Aorta (tissue), 5 donors: ENCODE measurements around the gene TMEM25. TPM values are rescaled to one million over a fixed set of nuclear protein-coding genes. Genes with fewer than 3 reads are reported as not detected.
"Not testable (repeated sequence)": the region's sequence is repeated elsewhere in the genome, so short reads cannot be mapped to it uniquely, and the experiment has no call there.

Experiments
- ATAC-seq: fragments of 200-7000 bp; cut with Tn5 transposase; one replicate; pipeline ENCODE4 v1.9.1; 2022; ENCODE audit warnings: moderate library complexity; ENCODE audit not compliant: low FRiP score
- DNase-seq, 2 donors: peaks; one replicate each; pipeline ENCODE4 v3.0.0-alpha.2; 2020
- H3K27ac ChIP-seq, 2 donors: one replicate each; pipeline ENCODE4 v1.5.1; 2013; ENCODE audit warnings: low read length in 2 of 2, mild to moderate bottlenecking in 2 of 2, moderate library complexity in 2 of 2, control low read depth in 1 of 2, inconsistent platforms in 1 of 2, low read depth in 1 of 2
- H3K27me3 ChIP-seq, 2 donors: one replicate each; pipeline ENCODE4 v1.6.1; 2013; ENCODE audit warnings: control low read depth in 1 of 2, low read length in 1 of 2, mild to moderate bottlenecking in 1 of 2, moderate library complexity in 1 of 2; ENCODE audit not compliant: insufficient read depth in 2 of 2, control insufficient read depth in 1 of 2
- H3K36me3 ChIP-seq, 2 donors: one replicate each; pipeline ENCODE4 v1.6.1; 2013; ENCODE audit warnings: control low read depth in 1 of 2, low read length in 1 of 2, mild to moderate bottlenecking in 1 of 2; ENCODE audit not compliant: insufficient read depth in 2 of 2, control insufficient read depth in 1 of 2
- H3K4me1 ChIP-seq, 2 donors: one replicate each; pipeline ENCODE4 v1.6.1; 2013; ENCODE audit warnings: low read length in 2 of 2, control low read depth in 1 of 2, mild to moderate bottlenecking in 1 of 2, moderate library complexity in 1 of 2; ENCODE audit not compliant: insufficient read depth in 2 of 2, control insufficient read depth in 1 of 2
- H3K4me3 ChIP-seq, 2 donors: one replicate each; pipeline ENCODE4 v1.5.1; 2013; ENCODE audit warnings: low read length in 2 of 2, control low read depth in 1 of 2, mild to moderate bottlenecking in 1 of 2
- H3K9me3 ChIP-seq: one replicate; pipeline ENCODE4 v1.6.1; 2013; ENCODE audit warnings: mild to moderate bottlenecking, low read length; ENCODE audit not compliant: control insufficient read depth
- WGBS, 2 donors: extraction: QIAGEN DNeasy Blood & Tissue Kit; methylation state at CpG; one replicate each; pipeline ENCODE4 v1.1.7; 2013; 5-methylcytosine and 5-hydroxymethylcytosine counted together
- intact Hi-C, 2 donors: fragments of 100-400 bp; cut with DNase I; formaldehyde crosslinking; loops; one replicate each; pipeline versions ENCODE4 v1.14.2 to v1.15.0; 2022
- polyA plus RNA-seq, 2 donors: library from polyadenylated mRNA; stranded (reverse); fragments of 200-250 nt; gene quantifications; one replicate each; pipeline ENCODE4 v1.2.3, GENCODE V29; 2013
- total RNA-seq, 2 donors: library from RNA; stranded (reverse); fragmentation: NEBNext Ultra II Directional; extraction: Animal tissue kit (Norgen Biotek cat#: 25700); gene quantifications; one replicate each; pipeline ENCODE4 v1.2.1, GENCODE V29; 2021
- donor health status: healthy with polysubstance abuse.
- donor health status: Bipolar disorder and iron deficiency.
- donor health status: DM: no; HTN: no; CAD: no.
- donor health status: DM: no; HTN: no; CAD: no.
- donor health status: DM: yes; HTN: yes; CAD: no.

TMEM25 gene
- total and polyA plus RNA-seq, 4 donors = 20.7 to 32.2 (median 30.0) TPM

DNA sequence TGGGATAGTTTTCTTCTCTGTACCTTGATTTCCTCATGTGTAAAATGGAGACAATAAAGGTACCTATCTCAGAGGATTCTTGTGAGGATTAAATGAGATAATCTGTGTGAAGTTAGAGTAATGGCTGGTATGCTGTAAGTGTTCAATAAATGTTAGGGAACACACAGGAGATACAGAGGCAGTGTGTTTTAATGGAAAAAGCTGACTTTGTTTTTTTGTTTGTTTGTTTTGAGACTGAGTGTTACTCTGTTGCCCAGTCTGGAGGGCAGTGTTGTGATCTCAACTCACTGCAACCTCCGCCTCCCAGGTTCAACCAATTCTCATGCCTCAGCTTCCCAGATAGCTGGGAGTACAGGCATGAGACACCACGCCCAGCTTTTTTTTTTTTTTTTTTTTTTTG lies 38.7 kb downstream of the TMEM25 start:
- intact Hi-C loops = loop anchor here (5.0 kb wide), 1 partner anchor 38 kb away; the partner anchor contains the start of gene PHLDB1 (in 2 of the 2)
- ATAC-seq (no peak), DNase-seq (no peak)
- Histone ChIP-seq H3K27ac (no peak overlapping the region), H3K4me3 (no peak overlapping the region), H3K36me3 (no peaks in the 10 kb centered on the region), H3K4me1 (no peaks in the 10 kb centered on the region), H3K9me3 (no peaks in the 10 kb centered on the region), H3K27me3 (no peaks in the 10 kb centered on the region)
- 91 to 95% methylated on average over 2 of the region's 2 CpGs for WGBS, 2 donors

DNA sequence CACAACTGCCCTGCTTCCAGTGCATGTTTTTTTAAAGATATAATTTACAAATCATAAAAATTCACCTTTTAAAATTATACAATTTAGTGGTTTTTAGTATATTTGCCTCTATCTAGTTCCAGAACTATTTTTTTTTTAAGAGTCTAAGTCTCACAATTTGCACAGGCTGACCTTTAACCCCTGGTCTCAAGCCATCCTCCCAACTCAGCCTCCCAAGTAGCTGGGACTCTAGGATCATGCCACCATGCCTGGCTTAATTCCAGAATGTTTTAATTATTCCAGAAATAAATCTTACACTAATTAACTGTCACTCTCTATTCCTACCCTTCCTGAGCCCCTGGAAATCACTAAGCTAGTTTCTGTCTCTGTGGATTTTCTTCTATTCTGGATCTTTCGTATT lies 39.8 kb downstream of the TMEM25 start:
- no peak for ATAC-seq
- no peak overlapping the region for H3K27ac ChIP-seq
- WGBS, 2 donors = 94 to 100% methylated on average over 1 of the region's 1 CpG

DNA sequence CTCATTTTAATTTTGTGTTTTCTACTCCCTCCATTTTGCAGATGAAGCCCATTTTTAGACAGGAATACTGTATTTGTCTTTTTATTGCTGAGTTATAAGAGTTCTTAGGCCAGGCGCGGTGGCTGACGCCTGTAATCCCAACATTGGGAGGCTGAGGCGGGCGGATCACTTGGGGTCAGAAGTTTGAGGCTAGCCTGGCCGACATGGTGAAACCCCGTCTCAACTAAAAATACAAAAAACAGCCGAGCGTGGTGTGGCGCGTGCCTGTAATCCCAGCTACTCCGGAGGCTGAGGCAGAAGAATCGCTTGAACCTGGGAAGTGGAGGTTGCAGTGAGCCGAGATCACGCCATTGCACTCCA lies 40.7 kb downstream of the TMEM25 start:
- peak overlapping the region in 1 of 2 donors; percentile 91 for H3K27ac ChIP-seq
- DNase-seq = peak; percentile 55 to 66

More for the DNA sequence above, 39.8 kb downstream of the TMEM25 start:
- Histone ChIP-seq H3K4me3 (no peak overlapping the region), H3K27me3 (no peaks in the 10 kb centered on the region), H3K36me3 (no peaks in the 10 kb centered on the region), H3K9me3 (no peaks in the 10 kb centered on the region), H3K4me1 (no peaks in the 10 kb centered on the region)
- intact Hi-C loops = loop anchor here (5.0 kb wide), 1 partner anchor 37 kb away; the partner anchor contains the start of gene PHLDB1 (in 2 of the 2)
- DNase-seq = no peak

DNA sequence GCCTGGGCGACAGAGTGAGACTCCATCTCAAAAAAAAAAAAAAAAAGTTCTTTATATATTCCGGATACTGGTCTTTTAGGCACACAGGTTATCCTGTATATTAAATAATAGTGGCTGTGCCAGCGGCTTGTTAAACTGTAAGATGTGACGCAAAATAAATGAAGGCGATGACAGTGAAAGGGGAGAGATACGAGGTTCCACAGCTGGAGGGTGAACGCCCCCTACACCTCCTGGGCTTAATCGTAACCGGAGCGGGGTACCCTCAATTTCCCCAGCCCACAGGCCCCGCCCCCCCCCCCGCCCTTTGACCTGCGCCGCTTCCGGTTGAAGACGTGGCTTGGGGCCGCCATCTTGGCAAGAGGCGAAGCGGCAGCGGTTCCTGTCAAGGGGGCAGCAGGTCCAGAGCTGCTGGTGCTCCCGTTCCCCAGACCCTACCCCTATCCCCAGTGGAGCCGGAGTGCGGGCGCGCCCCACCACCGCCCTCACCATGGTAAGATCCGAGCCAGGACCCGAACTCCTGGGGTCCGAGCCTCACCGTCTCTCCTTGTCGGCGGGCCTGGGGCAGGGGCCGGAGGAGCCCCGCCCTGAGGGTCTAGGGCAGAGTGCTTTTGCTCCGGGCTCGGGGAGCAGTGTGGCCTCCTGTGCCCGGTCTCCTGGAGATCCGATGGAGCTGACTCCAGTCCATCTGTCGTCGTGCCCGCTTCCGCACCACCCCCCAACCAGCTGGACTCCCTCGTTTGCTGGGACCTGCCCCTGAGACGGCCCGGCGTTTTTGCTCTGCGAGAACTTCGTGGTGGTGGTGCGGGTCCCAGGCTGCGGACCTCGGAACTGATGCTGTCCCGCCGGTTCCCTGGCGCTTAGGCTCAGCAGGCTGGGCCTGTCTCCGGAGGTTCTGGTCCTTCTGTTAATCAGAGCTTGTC lies 41.3 kb downstream of the TMEM25 start, which contains the start of gene ARCN1:
Gene ARCN1 (plus strand): TSS at position 349 of the 920 bp plus-strand sequence. CDS start 139 bp downstream, at position 488.
- intact Hi-C loops = loop anchor here (5.0 kb wide), 1 partner anchor 35 kb away; the partner anchor contains the start of gene PHLDB1 (in 2 of the 2)

More for the DNA sequence above, 40.7 kb downstream of the TMEM25 start:
- H3K4me3 ChIP-seq = peak overlapping the region; percentile 22 to 56
- H3K36me3 ChIP-seq, H3K9me3 ChIP-seq, H3K4me1 ChIP-seq, ATAC-seq, H3K27me3 ChIP-seq: not testable (repeated sequence)
- 3 to 14% methylated on average over 15 of the region's 15 CpGs for WGBS, 2 donors
- intact Hi-C loops = loop anchor here (5.0 kb wide), 1 partner anchor 36 kb away; the partner anchor contains the start of gene PHLDB1 (in 2 of the 2)

DNA sequence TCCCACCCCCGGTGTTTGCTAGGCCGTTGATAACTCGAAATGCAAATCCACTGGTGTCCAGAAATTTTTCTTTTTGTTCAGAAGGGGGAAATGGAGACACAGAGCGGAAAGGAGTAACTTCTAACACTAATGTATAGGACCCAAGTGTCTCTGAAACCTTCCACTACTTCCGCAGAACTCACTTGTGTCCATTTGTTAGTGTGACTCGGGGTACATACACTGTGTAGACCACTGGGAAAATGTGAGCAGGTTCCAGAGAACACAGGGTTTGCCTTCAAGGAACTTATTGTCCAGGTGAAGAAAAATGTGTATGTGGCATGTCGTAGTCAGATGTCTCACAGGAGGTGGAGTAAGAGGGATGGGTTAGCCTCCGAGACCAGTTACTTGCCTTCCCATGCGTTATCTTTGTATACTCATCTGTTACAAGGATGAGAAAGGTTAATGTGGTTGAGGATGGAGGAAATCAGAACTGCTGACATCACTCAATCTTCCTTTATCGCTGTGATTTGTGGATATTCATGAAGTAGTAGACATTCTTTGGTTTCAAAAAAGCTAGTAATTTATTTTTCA lies 42.1 kb downstream of the TMEM25 start:
- peak overlapping the region; percentile 46 to 56 for H3K4me3 ChIP-seq
- intact Hi-C loops = loop anchor here (5.0 kb wide), 1 partner anchor 34 kb away; the partner anchor contains the start of gene PHLDB1 (in 2 of the 2)
- H3K9me3 ChIP-seq = no peaks in the 10 kb centered on the region
- no peaks in the 10 kb centered on the region for H3K27me3 ChIP-seq
- WGBS, 2 donors = 0 to 1% methylated on average over 10 of the region's 10 CpGs
- no peaks in the 10 kb centered on the region for H3K4me1 ChIP-seq
- peak overlapping the region; percentile 84 to 87 for H3K27ac ChIP-seq
- DNase-seq = no peak
- no peaks in the 10 kb centered on the region for H3K36me3 ChIP-seq
- peak; percentile 16 for ATAC-seq

More for the DNA sequence above, 41.3 kb downstream of the TMEM25 start, which contains the start of gene ARCN1:
- Histone ChIP-seq H3K9me3 (no peaks in the 10 kb centered on the region), H3K36me3 (no peaks in the 10 kb centered on the region), H3K27me3 (no peaks in the 10 kb centered on the region), H3K27ac (peak within 1 kb of the TSS; percentile 84 to 91), H3K4me3 (peak within 1 kb of the TSS; percentile 46 to 56), H3K4me1 (no peaks in the 10 kb centered on the region)
- DNase-seq (peak; percentile 88 to 91), ATAC-seq (peak; percentile 92)
- 0% methylated on average over 51 to 55 of the region's 55 CpGs for WGBS, 2 donors

DNA sequence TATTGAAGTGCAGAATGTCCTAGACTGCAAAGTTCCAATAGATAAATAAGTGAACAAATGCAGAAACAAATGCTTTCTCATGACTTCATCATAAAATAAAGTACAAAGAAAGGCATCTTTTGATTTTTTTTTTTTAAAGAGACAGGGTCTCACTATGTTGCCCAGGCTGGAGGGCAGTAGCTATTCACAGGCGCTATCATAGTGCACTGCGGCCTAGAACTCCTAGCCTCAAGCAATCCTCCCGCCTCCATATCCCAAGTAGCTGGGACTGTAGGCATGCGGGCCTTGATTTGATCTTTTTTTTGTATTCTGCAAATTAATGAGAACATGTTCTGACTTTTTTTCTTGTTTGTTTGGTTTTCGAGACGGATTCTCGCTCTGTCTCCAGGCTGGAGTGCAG lies 43.6 kb downstream of the TMEM25 start:
- WGBS, 2 donors = 66 to 71% methylated on average over 7 of the region's 7 CpGs

DNA sequence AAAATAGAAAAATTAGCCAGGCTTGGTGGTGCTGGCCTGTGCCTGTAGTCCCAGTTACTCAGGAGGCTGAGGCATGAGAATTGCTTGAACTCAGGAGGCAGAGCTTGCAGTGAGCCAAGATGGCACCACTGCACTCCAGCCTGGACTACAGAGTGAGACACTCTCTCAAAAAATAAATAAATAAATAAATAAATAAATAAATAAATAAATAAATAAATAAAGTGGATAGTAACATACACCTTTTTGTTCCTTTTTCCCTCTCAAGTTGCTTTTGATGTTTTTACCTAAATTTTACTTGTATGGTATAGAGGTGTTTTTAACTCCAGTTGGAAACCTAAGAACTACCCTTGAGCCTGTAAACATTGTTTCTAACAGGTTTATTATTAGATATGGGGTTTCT lies 47.0 kb downstream of the TMEM25 start:
- H3K36me3 ChIP-seq, H3K27ac ChIP-seq, H3K4me3 ChIP-seq, H3K4me1 ChIP-seq, intact Hi-C loops, H3K9me3 ChIP-seq, ATAC-seq, DNase-seq, H3K27me3 ChIP-seq: not testable (repeated sequence)

More for the DNA sequence above, 43.6 kb downstream of the TMEM25 start:
- H3K4me3 ChIP-seq = no peak overlapping the region
- DNase-seq (no peak), ATAC-seq (no peak)
- H3K36me3 ChIP-seq = no peaks in the 10 kb centered on the region
- no peaks in the 10 kb centered on the region for H3K4me1 ChIP-seq
- intact Hi-C loops = loop anchor here (5.0 kb wide), 1 partner anchor 33 kb away; the partner anchor contains the start of gene PHLDB1 (in 2 of the 2)
- no peak overlapping the region for H3K27ac ChIP-seq
- no peaks in the 10 kb centered on the region for H3K27me3 ChIP-seq
- no peaks in the 10 kb centered on the region for H3K9me3 ChIP-seq

DNA sequence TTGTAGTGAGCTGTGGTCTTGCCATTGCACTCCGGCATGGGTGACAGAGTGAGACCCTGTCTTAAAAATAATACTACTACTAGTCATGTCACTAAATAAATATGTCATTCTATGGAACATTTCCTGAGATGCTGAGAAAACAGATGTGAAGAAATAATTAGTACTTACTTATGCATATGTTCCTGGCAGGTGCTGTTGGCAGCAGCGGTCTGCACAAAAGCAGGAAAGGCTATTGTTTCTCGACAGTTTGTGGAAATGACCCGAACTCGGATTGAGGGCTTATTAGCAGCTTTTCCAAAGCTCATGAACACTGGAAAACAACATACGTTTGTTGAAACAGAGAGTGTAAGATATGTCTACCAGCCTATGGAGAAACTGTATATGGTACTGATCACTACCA lies 50.1 kb downstream of the TMEM25 start:
- H3K36me3 ChIP-seq = peaks cover 0 to 3% of the 10 kb centered on the region in 2 donors

More for the DNA sequence above, 50.1 kb downstream of the TMEM25 start:
- Histone ChIP-seq H3K9me3 (no peaks in the 10 kb centered on the region), H3K27me3 (no peaks in the 10 kb centered on the region), H3K27ac (no peak overlapping the region), H3K4me1 (no peaks in the 10 kb centered on the region), H3K4me3 (no peak overlapping the region)
- 58 to 61% methylated on average over 6 of the region's 6 CpGs for WGBS, 2 donors
- ATAC-seq = no peak
- intact Hi-C loops = no loop called here
- DNase-seq = no peak
